Measurements from ENCODE around the gene C19orf25. TPM values are rescaled to one million over a fixed set of nuclear protein-coding genes. Genes with fewer than 3 reads are reported as not detected.

C19orf25 gene
- polyA plus RNA-seq, 1 donor = 22.4 TPM

GRCh38 chr19:1428738-1429391 lies 50.1 kb downstream of the C19orf25 start:
- no peak for DNase-seq

DNA sequence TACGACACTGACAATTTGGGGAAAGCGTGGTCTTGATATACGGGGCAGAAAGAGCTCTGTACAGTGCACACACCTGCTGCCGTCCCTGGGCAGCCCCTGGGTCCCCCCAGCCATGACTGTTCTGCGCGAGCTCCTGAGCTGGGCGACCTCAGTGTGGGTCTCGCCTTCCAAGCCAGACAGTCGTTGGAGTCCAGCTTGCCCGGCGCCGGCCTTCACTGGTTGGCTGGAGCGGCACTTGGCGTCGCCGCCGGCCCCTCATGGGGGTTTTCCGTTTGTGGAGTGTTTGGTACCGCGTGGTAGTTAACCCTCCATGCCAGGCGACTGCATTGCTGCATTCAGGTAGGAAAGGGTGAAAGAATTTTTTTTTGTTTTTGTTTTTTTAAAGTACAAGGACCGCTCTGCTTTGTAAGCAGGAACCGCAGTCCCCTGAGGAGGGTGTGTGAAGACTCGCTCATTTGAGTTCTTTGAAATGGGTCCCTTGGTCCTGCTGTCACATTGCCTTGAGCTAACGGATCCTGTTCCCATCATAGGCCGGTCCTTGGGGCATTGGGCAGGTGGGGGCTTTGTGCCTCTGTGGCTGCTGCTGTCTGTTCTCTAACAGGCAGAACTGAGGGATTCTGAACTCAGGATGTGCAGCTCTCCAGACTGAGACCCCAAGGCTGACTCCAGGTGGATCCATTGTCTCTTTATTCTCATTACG lies 51.6 kb downstream of the C19orf25 start:
- DNase-seq = no peak

DNA sequence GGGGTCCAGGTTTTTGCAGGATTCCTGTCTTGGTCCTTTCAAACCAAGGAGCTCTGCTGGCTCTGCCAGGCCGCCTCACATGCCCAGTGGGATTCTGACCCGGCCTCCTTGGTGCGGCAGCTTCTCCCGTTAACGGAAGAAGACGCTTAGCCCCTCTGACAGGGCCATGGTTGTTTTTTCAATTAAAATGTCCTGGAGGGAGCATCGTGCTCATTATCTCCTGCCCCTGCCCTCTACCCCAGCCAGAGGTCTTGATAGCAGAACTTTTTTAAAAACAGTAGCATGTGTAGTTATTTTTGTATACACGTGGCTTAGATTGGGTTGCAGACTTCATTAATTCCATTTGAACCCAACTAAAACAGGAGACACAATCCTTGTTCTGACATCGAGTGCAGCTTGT lies 52.3 kb downstream of the C19orf25 start:
- DNase-seq = no peak

DNA sequence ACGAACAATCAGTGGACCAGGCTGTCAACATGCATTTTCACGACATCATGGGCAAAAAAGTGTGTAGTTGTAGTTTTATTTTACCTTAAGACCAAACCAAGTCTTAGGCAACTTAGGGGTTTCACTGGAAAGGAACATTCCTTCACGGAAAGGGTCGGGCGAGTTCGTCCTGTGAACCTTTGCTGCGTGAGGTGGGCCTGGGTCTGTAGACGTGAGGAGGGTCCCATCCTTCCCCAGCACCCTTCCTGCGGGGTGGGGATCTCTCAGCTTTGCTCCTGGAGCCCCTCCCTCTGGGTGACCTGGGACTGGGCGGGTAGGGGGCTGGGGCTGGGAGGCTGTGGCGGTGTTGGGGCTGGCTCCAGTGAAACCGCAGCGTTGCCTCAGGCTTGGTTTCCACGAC lies 53.1 kb downstream of the C19orf25 start:
- DNase-seq = no peak

- DNase-seq = no peak
Measured at GRCh38 chr19:1425102-1425837, 53.7 kb downstream of the C19orf25 start.

DNA sequence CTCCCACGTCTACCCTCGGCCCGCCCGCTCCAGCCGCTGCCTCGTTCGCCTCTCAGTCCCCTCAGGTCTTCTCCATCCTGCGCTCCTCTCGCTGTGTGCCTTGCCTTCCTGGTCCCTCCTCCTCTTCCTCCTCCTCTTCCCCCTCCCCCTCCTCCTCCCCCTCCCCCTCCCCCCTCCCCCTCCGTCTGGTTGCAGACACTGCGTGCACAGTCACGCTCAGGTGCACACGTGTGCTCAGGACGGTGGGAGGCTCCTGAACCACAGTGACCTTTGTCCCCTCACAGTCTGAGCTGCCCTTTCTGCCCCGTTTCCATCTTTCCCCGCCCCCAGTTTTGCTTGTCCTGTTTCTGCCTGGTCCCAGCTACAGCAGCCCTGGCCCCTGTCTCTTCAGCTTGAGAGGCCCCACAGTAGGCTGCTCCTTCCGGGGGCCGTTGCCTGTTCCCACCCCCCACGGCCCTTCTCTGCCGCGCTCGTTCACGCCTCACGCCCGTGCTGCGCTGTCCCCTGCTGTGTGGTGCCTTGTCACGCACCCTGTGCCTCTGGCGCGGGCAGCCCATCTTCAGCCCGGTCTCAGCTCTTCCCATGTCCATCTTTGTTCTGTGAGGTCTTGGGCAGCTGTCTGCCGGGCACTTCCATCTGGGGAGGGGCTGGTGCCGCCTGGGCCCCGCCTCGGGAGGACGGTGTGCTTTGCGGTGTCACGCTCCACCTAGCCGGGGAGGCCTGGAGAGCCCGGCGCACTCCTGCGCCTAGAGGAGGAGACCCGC lies 54.6 kb downstream of the C19orf25 start:
- DNase-seq = no peak

GRCh38 chr19:1423436-1424191 lies 55.4 kb downstream of the C19orf25 start:
- DNase-seq = no peak

Other genes starting within 250 kb of the C19orf25 start
- gene CBARP, start 241.2 kb downstream of the C19orf25 start, polyA plus RNA-seq (ENCODE audit: insufficient read length) = 1.9 TPM
- gene ATP5F1D, start 237.5 kb downstream of the C19orf25 start, polyA plus RNA-seq (ENCODE audit: insufficient read length) = 183 TPM
- gene MIDN, start 230.6 kb downstream of the C19orf25 start, polyA plus RNA-seq (ENCODE audit: insufficient read length) = 47.1 TPM
- 528 TPM for gene CIRBP, start 209.9 kb downstream of the C19orf25 start, polyA plus RNA-seq (ENCODE audit: insufficient read length)
- gene FAM174C, start 203.7 kb downstream of the C19orf25 start, polyA plus RNA-seq (ENCODE audit: insufficient read length) = 16.3 TPM
- gene EFNA2, start 193.3 kb downstream of the C19orf25 start, polyA plus RNA-seq (ENCODE audit: insufficient read length) = 0.48 TPM
- 88.4 TPM for gene NDUFS7, start 95.3 kb downstream of the C19orf25 start, polyA plus RNA-seq (ENCODE audit: insufficient read length)
- 287 TPM for gene GAMT, start 77.7 kb downstream of the C19orf25 start, polyA plus RNA-seq (ENCODE audit: insufficient read length)
- gene DAZAP1, start 71.6 kb downstream of the C19orf25 start, polyA plus RNA-seq (ENCODE audit: insufficient read length) = 82.0 TPM
- 1,308 TPM for gene RPS15, start 40.8 kb downstream of the C19orf25 start, polyA plus RNA-seq (ENCODE audit: insufficient read length)
- gene APC2, start 29.1 kb downstream of the C19orf25 start, polyA plus RNA-seq (ENCODE audit: insufficient read length) = 1.1 TPM
- 1.9 TPM for gene PCSK4, start 11.1 kb upstream of the C19orf25 start, polyA plus RNA-seq (ENCODE audit: insufficient read length)
- 3.0 TPM for gene REEP6, start 12.0 kb upstream of the C19orf25 start, polyA plus RNA-seq (ENCODE audit: insufficient read length)
- gene ADAMTSL5, start 33.8 kb upstream of the C19orf25 start, polyA plus RNA-seq (ENCODE audit: insufficient read length) = 17.0 TPM
- gene PLK5, start 44.9 kb upstream of the C19orf25 start, polyA plus RNA-seq (ENCODE audit: insufficient read length) = 0.30 TPM
- 30.4 TPM for gene MEX3D, start 89.1 kb upstream of the C19orf25 start, polyA plus RNA-seq (ENCODE audit: insufficient read length)
- gene MBD3, start 113.7 kb upstream of the C19orf25 start, polyA plus RNA-seq (ENCODE audit: insufficient read length) = 67.1 TPM
- 137 TPM for gene UQCR11, start 126.2 kb upstream of the C19orf25 start, polyA plus RNA-seq (ENCODE audit: insufficient read length)
- 145 TPM for gene TCF3, start 173.4 kb upstream of the C19orf25 start, polyA plus RNA-seq (ENCODE audit: insufficient read length)